Skin epidermis (tissue), 12 donors: Measurements from ENCODE around the gene ZNF366.
"Not testable (repeated sequence)": the region's sequence is repeated elsewhere in the genome, so short reads cannot be mapped to it uniquely, and the experiment has no call there.

ENCODE experiments used
- H3K27ac ChIP-seq, 21 experiments: fragments of 200-600 bp; sonication (generic) in 11 of 21; one replicate each; pipeline ENCODE4 v1.5.0; 2020; ENCODE audit warnings: mild to moderate bottlenecking in 3 of 21, inconsistent platforms in 2 of 21, moderate library complexity in 2 of 21
- H3K4me3 ChIP-seq, 7 experiments: fragments of 200-600 bp; sonication (generic) in 2 of 7; one replicate each; pipeline ENCODE4 v1.5.0; 2020; ENCODE audit warnings: inconsistent platforms in 2 of 7, mild to moderate bottlenecking in 2 of 7, moderate library complexity in 1 of 7

Gene ZNF366

DNA sequence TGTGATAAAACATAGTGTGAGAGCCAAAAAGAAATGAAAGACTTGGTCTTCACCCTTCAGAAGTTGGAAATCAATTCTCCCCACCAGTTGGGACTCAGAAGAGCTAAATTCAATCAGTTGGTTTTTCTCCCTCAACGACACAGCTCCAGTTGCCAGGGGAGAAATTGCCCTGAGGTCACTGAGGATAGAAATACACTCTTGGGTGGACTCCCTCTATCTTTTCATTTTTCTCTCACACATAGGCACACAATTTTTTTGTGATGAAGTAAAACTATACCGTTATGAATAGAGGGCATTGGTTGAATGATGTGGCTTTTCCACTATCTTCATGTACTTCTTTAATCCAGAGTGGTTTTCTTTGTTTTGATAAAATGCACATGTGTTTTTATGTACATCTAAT is 80.2 kb downstream of the ZNF366 start:
- H3K4me3 ChIP-seq, result no peak overlapping the region
- no peak overlapping the region for H3K27ac ChIP-seq

DNA sequence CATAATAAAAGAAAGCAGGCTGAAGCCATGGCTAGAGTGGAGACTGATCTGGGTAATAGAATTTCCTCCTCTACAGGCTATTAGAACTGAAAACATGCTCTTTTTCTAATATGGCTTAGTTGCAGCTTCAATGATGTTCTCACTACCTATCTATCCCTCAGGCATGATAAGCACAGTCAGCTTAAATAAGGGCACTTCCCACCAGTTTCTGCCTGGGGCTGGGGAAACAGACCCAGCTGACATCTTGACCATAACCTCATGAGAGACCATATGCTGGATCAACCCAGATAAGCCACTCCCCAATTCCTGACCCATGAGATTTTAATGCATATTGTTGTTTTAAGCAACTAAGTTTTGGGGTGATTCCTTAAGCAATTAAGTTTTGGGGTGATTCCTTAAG is 81.2 kb downstream of the ZNF366 start:
- Histone ChIP-seq H3K27ac (no peak overlapping the region), H3K4me3 (no peak overlapping the region)

DNA sequence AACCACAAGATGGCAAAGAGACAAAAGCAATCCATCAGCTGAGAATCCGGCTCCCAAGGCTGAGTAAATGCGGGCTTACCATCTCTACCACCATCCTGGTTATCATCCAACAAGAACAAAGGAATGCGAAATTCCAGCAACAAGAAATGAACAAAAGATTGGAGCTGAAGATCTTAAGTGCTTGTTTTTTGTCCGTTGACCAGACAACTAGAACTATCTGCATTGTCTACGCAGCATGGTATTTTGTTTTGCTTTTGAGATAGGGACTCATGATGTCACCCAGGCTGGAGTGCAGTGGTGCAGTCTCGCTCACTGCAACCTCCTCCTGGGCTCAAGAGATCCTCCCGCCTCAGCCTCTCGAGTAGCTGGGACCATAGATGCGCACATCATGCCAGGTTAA is 88.9 kb downstream of the ZNF366 start:
- Histone ChIP-seq H3K27ac (no peak overlapping the region), H3K4me3 (no peak overlapping the region)

DNA sequence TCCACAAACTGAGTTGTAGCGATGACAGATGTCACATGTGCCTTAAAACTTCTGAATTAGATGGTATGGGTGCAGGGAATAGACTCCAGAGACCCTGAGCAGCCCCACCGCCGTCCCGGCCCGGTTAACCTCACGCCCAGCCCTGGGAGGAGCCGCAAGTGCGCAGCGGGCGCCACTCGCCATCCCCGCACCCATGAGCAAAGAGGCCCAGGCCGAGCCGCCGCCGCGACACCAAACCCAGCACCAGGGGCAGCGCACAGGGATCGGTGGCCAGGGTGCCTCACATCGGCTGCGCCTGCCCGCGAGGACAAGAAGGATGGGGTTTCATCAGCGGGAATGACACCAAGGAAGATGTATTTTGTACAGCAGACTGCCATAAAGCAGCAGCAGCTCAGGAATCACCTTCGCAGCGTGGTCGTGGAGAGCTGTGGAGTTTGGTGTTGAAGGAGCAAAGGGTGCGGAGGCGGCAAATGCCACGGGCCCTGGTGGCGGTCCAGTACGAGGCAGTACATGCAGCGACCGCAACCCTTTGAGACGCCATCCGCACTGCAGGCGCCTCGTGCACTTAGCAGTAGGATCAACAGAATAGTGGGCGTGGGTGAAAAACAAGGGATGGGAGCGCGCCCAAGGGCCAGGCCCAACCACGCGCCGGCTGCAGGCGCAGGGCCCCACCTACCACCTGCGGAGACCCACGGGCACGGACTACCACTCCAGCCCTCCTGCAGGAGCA is 89.7 kb downstream of the ZNF366 start:
- H3K27ac ChIP-seq, result no peak overlapping the region
- no peak overlapping the region for H3K4me3 ChIP-seq

DNA sequence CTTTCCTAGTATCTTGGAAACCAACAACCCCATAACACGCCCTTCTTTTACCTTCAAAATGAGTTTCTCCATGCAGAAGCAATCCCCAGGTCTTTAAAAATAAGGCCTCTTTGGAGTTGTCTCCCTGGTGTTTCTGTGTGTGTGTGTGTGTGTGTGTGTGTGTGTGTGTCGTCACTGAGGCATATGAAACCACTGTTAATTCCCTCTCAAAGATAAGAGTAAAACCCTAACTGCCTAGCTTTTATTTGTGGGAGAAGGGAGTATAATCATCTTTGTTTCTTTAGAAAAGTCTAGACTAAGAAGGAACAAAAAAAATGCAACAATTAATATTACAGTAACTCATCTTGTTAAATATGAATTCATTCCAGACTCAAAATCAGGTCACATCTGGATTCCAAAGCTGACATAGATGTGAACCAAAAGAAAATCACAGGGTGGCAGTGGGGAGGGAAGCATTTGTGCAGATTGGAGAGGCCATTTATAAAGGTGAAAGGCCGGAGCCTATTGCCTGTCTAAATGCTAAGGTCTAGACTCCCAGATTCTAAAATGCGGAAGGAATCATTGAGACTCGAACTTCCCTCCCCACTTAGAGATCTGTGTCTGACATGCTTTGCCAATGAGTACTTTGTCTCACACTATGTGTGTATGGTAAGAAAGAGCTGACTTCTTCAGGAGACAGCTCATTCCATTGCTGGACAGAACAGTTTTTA is 91.4 kb downstream of the ZNF366 start:
- Histone ChIP-seq H3K27ac (peak overlapping the region in 2 of 21 experiments; percentile 3 to 51), H3K4me3 (no peak overlapping the region)

DNA sequence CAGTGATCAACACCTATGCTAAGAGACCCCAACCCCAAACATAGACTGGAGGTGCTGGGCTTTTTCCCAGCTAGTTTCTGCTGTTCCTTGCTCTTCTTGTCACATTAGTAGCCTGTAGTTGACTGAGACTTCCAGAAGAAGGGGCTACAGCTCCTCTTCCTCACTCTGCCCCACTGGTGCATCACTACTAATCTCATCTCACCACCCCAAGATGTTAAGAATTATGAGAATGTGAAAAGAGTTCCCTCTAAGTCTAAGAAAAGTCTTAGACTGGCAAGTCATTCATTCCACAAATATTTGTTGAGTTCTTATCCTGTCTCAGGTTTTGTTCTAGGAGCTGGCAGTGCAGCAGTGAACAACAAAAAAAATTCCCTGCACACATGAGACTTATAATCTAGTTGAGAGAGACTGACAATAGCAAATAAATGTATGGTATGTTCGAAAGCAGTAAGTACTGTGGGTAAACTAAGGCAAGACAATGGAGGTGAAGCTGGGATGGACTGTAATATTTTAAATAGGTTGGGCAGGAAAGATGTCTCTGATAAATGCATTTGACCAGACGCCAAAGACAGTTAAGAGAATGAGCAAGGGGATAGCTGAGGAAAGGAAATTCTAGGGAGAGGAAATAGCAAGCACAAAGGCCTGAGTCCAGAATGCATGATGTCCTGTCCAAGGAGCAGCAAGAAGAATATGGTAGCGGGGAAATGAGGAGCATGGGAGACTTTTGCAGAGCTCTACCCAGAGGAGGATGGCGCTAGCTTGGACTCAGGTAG is 94.7 kb downstream of the ZNF366 start:
- Histone ChIP-seq H3K4me3 (no peak overlapping the region), H3K27ac (no peak overlapping the region)

DNA sequence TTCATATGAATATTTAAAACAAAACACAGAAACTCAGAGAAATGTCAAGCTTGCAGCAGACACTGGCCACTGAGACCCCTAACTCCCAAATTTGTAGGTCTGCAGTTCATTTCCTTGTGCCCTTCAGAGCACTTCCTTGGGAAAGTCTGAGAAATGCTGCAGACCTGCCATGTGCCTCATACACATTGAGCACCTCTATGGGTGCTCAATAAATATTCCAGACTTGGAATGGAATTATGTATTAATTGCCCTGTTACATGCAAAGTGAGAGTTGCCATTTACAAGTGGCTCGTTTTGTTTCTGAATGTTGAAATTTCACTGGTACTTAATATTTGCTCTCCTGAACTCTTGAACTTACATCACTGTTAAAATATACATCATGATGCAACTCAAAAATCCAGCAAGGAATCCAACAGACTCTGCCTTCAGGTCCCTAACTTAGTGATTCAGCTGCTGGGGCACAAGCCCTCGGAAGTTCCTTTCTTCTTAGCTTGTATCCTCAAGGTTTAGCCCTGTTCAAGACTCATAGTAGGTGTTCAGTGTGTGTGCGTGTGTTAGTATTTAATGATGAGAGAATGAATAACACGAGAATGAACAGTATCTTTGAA is 96.4 kb downstream of the ZNF366 start:
- no peak overlapping the region for H3K27ac ChIP-seq
- no peak overlapping the region for H3K4me3 ChIP-seq

DNA sequence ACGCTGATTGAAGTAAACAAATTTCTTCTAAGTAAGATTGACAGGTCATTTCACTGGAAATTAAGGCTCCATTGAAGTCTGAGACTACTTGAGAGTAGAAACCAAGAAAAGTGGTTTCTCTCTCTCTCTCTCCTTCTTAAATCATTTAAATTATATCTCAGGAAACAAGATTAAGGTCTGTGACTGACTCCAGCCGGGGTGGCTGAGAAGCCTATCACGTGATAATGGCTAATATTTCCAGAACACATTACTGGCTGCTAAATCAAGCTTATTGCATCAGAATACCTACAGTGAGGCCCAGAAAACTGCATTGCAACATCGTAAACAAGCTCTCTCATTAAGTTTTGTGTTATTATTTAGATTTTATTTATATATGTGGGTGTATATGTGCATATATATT is 98.6 kb downstream of the ZNF366 start:
- H3K27ac ChIP-seq, result no peak overlapping the region
- H3K4me3 ChIP-seq, result no peak overlapping the region

DNA sequence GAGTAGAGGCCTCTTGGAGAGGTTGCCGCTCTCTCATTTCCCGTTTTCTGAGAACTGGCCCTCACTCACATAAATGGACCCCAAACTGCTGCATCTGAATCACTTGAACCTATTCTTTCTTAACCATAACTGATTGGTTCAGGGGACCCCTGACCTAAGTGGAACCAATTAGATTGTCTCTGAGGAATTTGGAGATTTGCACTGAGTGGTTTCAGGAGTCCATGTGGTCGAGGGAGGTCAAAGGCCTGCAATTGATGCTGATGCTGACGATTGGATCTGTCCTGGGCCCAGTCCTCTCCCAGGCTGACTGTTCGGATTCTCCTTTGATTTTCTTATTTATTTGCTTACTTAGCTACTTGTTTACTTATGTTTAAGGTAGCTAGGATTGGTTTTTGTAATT is 99.1 kb downstream of the ZNF366 start:
- H3K27ac ChIP-seq, result no peak overlapping the region
- no peak overlapping the region for H3K4me3 ChIP-seq

DNA sequence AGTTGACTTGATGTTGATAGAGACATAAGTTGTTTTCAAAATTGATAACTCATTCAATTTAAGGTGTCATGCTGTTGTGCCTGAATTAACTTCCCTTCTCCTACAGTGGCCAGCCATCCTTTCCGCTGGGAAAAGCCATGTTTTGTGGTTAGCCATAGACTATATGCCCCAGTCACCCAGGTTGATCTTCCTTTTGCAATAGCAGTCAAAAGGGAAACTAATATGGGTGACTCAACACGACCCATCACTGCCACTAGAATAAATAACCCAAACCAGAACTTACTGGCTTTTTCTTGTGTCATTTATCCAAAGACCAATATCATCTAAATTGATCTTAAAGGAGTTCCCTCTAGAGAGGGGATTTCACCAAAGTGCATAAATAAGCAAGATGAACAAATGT is 99.7 kb downstream of the ZNF366 start:
- H3K27ac ChIP-seq, result no peak overlapping the region
- no peak overlapping the region for H3K4me3 ChIP-seq

DNA sequence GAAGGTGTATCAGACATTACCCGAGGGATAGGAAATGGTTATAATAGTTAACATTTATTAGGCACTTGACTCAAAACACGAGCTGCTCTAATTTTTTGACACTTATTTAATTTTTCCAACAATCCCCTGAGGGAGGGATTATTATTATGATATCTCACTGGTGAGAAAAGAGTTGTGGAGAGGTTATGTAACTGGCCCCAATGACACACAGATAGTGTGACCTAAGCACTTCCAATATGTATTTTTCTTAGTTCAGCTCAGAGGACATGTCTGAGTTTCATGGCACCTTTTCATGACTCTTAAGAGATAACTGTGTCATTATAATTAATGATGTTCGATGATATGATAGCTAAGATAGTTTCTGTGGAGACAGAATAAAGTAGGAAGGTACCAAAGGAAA is 100.1 kb downstream of the ZNF366 start:
- Histone ChIP-seq H3K27ac (no peak overlapping the region), H3K4me3 (no peak overlapping the region)

DNA sequence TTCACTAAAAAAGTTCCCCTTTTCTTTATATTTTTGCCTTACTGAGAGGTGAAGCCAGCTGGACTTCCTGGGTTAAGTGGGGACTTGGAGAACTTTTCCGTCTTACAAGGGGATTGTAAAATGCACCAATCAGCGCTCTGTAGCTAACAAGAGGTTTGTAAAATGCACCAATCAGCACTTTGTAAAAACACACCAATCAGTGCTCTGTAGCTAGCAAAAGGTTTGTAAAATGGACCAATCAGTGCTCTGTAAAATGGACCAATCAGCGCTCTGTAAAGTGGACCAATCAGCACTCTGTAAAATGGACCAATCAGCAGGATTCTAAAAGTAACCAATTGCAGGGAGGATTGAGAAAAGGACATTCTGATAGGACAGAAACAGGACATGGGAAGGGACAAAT is 102.4 kb downstream of the ZNF366 start:
- H3K4me3 ChIP-seq, H3K27ac ChIP-seq: not testable (repeated sequence)

DNA sequence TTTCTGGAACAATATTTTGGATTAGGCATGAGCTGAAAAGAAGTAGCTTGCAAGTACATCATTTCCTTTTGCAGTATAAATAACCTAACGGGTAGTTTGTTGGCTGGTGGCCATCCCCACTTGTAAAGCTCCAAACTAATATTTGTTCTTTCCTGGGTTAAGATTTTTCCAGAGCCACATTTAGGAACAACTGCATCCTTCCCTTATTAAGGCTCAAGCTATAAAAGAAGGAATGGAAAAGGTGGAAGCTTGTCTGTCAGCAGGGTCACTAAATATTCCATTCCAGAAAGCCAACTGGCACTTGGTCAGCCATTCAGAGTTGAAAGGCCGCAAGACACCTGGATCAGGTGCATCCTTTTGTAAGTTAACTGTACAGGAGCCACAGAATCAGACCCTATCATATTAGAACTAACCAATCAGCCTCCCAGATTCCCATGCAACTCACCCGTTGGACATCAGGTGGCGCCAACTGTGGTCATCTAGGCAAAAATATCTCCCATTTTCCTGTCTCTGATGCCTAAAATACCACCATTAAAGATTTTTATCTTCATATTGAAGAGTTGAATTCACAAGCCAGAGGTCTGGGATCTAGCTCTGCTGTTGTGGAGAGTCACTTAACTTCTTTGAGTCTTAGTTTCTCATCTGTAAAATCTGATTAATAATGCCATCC is 104.1 kb downstream of the ZNF366 start:
- H3K4me3 ChIP-seq, result no peak overlapping the region
- peak overlapping the region in 11 of 21 experiments; percentile 4 to 61 (median 27) for H3K27ac ChIP-seq

DNA sequence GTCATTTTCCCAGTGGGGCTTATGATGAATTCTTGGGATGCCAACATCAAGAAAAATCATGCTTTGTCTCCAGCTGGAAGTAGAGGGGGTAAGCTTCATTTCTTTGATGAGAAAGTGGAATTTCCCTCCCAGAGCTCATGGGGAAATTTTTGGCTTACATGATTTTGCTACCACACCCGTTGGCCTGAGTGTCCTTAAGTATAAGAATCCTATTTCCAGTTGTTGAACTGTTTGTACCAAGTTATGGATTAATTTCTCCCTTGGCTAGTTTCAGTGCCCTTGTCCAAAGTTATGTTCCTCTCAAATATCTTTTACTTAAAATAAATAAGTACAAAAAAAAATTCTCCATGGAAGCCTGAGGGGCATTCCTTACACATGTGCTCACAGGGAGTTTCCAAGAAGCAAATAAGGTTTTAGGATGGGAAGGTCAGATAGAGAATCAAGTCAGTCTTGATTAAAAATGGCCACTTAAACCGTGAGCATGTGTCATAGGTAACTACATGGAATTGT is 104.8 kb downstream of the ZNF366 start:
- no peak overlapping the region for H3K4me3 ChIP-seq

DNA sequence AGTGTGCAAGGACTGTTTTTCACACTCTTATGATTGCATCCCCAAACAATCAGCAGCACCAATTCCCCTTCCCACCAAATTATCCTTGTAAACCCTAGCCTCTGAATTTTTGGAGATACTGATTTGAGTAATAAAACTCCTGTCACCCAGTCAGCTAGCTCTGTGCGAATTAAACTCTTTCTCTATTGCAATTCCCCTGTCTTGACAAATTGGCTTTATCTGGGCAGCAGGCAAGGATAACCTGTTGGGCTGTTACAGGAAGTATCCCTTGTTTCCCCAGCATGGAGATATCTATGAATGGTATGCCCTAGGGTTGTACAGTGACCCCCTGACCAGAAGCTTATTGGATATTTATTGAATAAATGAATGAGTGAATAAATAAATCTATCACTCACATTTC is 106.3 kb downstream of the ZNF366 start:
- no peak overlapping the region for H3K27ac ChIP-seq
- H3K4me3 ChIP-seq, result no peak overlapping the region

More for the DNA sequence above, 104.8 kb downstream of the ZNF366 start:
- H3K27ac ChIP-seq, result peak overlapping the region in 11 of 21 experiments; percentile 4 to 61 (median 31)

DNA sequence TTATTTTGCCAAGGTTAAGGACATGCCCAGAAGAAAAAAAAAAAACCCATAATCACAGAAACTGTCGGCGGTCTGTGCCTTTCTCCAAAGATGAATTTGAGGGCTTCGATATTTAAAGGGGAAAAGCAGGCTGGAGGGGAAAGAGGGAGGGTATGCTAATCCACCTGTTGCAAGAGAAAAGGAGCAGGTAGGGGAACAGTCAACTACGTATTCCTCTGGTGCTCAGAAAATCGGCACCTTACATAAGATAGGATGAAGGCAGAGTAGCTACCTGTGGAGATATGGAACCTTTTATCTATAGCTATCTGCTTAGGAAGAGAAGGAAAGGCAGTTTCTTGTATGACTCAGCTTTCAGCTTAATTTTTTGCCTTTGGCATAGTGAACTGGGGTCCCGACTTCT is 109.4 kb downstream of the ZNF366 start:
- no peak overlapping the region for H3K4me3 ChIP-seq
- H3K27ac ChIP-seq, result peak overlapping the region in 4 of 21 experiments; percentile 13 to 73 (median 25)

DNA sequence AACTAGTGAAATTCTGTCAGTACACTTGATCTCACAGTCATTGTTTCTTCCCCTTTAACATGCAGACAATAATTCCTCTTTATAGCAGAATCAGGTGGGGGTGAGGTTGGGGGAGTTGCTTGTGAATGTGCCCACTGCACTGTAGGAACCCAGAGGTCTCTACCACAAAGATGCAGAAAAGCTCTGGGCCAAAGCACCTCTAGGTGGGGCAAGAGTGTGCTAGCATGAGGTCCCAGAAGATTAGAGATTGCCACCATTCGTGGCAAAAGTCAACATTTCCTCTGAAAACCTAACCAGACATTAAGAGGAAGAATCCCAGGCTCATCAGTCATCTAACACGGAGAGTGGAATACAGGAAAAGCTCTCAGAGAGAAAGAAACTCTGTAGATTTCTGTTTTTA is 112.5 kb downstream of the ZNF366 start:
- Histone ChIP-seq H3K27ac (peak overlapping the region in 1 of 21 experiments; percentile 73), H3K4me3 (no peak overlapping the region)

DNA sequence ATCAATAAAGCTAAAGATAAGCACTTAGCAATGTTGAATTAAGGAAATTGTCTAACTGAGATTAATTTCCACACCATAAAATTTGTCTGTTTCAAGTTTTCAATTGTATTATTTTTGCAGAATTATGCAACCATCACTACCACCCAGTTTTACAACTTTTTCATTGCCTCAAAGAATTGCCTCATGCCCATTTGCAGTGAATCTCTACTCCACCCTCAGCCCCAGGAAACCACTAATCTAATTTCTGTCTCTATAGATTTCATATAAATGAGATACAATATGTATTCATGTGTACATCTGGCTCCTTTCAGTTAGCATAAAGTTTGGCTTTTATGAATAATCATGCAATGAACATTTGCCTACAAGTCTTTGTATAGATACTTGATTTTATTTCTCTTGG is 114.2 kb downstream of the ZNF366 start:
- Histone ChIP-seq H3K4me3 (no peak overlapping the region), H3K27ac (peak overlapping the region in 4 of 21 experiments; percentile 1 to 59 (median 28))
